Neuronal stem cell (in vitro differentiated cells): Measurements from ENCODE around the gene RWDD3.

Experiments
- DNase-seq: peaks from one replicate; pipeline ENCODE4 v3.0.0-alpha.2; 2013; ENCODE audit warnings: low spot score
- H2AFZ ChIP-seq: one replicate; pipeline ENCODE4 v1.6.1; 2013; ENCODE audit warnings: mild to moderate bottlenecking, low read length, inconsistent platforms
- H2AK5ac ChIP-seq: 2 replicates; pipeline ENCODE4 v1.6.1; 2013; ENCODE audit warnings: low read depth, mild to moderate bottlenecking, inconsistent platforms, low read length, moderate library complexity, mixed read lengths
- H2BK120ac ChIP-seq: 2 replicates; pipeline ENCODE4 v1.6.1; 2013; ENCODE audit warnings: low read depth, mild to moderate bottlenecking, inconsistent platforms, low read length, moderate library complexity, mixed read lengths
- H2BK12ac ChIP-seq: one replicate; pipeline ENCODE4 v1.6.1; 2013; ENCODE audit warnings: low read length, inconsistent platforms
- H2BK15ac ChIP-seq: 2 replicates; pipeline ENCODE4 v1.6.1; 2013; ENCODE audit warnings: mild to moderate bottlenecking, low read length, inconsistent platforms, mixed read lengths
- H2BK5ac ChIP-seq: one replicate; pipeline ENCODE4 v1.6.1; 2013; ENCODE audit warnings: inconsistent platforms, mild to moderate bottlenecking, low read length, moderate library complexity
- H3K14ac ChIP-seq: one replicate; pipeline ENCODE4 v1.6.1; 2013; ENCODE audit warnings: low read length, inconsistent platforms
- H3K18ac ChIP-seq: 2 replicates; pipeline ENCODE4 v1.6.1; 2013; ENCODE audit warnings: low read length, inconsistent platforms
- H3K23ac ChIP-seq: 2 replicates; pipeline ENCODE4 v1.6.1; 2013; ENCODE audit warnings: low read depth, mild to moderate bottlenecking, mixed read lengths, low read length, inconsistent platforms; ENCODE audit not compliant: poor library complexity
- H3K27ac ChIP-seq: replicated peaks from 3 replicates; pipeline ENCODE4 v1.5.1; 2013; ENCODE audit warnings: low read length, inconsistent platforms
- H3K27me3 ChIP-seq, 3 experiments: 2 replicates each; pipeline ENCODE4 v1.6.1; 2013; ENCODE audit warnings: low read length in 3 of 3, mild to moderate bottlenecking in 2 of 3, inconsistent platforms in 1 of 3, low read depth in 1 of 3, mixed read lengths in 1 of 3, moderate library complexity in 1 of 3; ENCODE audit not compliant: control insufficient read depth in 3 of 3, insufficient read depth in 3 of 3
- H3K36me3 ChIP-seq, 2 donors: replicated peaks in 1 of 2; 2 replicates each; pipeline ENCODE4 v1.6.1; 2013; ENCODE audit warnings: low read length in 2 of 2; ENCODE audit not compliant: control insufficient read depth in 2 of 2, insufficient read depth in 2 of 2
- H3K4ac ChIP-seq: 2 replicates; pipeline ENCODE4 v1.6.1; 2013; ENCODE audit warnings: inconsistent platforms, mild to moderate bottlenecking, low read length, moderate library complexity
- H3K4me1 ChIP-seq, 2 donors: 1 replicate in 1 of 2; 2 replicates in 1 of 2; pipeline ENCODE4 v1.6.1; 2013; ENCODE audit warnings: low read length in 2 of 2, low read depth in 1 of 2; ENCODE audit not compliant: control insufficient read depth in 2 of 2, insufficient read depth in 1 of 2
- H3K4me2 ChIP-seq: one replicate; pipeline ENCODE4 v1.6.1; 2013; ENCODE audit warnings: mild to moderate bottlenecking, low read length, inconsistent platforms; ENCODE audit not compliant: insufficient read depth, poor library complexity, severe bottlenecking
- H3K4me3 ChIP-seq, 2 donors: 2 replicates each; pipeline ENCODE4 v1.5.1; 2013; ENCODE audit warnings: low read length in 2 of 2, mild to moderate bottlenecking in 2 of 2, inconsistent platforms in 1 of 2, moderate library complexity in 1 of 2
- H3K79me1 ChIP-seq: one replicate; pipeline ENCODE4 v1.6.1; 2013; ENCODE audit warnings: low read depth, mild to moderate bottlenecking, inconsistent platforms, low read length, moderate library complexity
- H3K9ac ChIP-seq: one replicate; pipeline ENCODE4 v1.6.1; 2013; ENCODE audit warnings: mild to moderate bottlenecking, low read depth, low read length, inconsistent platforms; ENCODE audit not compliant: poor library complexity
- H3K9me3 ChIP-seq, 2 donors: replicated peaks in 1 of 2; 2 replicates each; pipeline versions ENCODE3 to v1.6.1; 2013; ENCODE audit warnings: low read length in 2 of 2, mild to moderate bottlenecking in 2 of 2, inconsistent platforms in 1 of 2, low read depth in 1 of 2, mixed read lengths in 1 of 2, moderate library complexity in 1 of 2; ENCODE audit not compliant: control insufficient read depth in 2 of 2, insufficient read depth in 1 of 2
- H4K8ac ChIP-seq: one replicate; pipeline ENCODE4 v1.6.1; 2013; ENCODE audit warnings: low read depth, mild to moderate bottlenecking, inconsistent platforms, low read length, moderate library complexity
- H4K91ac ChIP-seq: one replicate; pipeline ENCODE4 v1.6.1; 2013; ENCODE audit warnings: low read length, low read depth, mild to moderate bottlenecking, inconsistent platforms; ENCODE audit not compliant: poor library complexity
- WGBS, 2 donors: extraction: QIAGEN DNeasy Blood & Tissue Kit; methylation state at CpG; one replicate each; pipeline ENCODE4 v1.1.7; 2013; ENCODE audit warnings: missing lambda C conversion rate in 2 of 2, mixed read lengths in 1 of 2; ENCODE audit not compliant: insufficient read length in 2 of 2, insufficient replicate concordance in 1 of 2; ENCODE audit errors: extremely low coverage in 2 of 2; 5-methylcytosine and 5-hydroxymethylcytosine counted together

The RWDD3 gene

GRCh38 chr1:95286479-95286878, 52.5 kb downstream of the RWDD3 start:
- WGBS, 2 donors = no CpG with 5 or more reads among the region's 5 CpGs
- Histone ChIP-seq H3K36me3 (no peaks in the 10 kb centered on the region), H2AK5ac (no peak overlapping the region), H3K9ac (no peak overlapping the region), H3K4ac (no peak overlapping the region), H3K27ac (no peak overlapping the region), H3K18ac (no peak overlapping the region), H2AFZ (peak overlapping the region; percentile 40), H3K4me3 (no peak overlapping the region), H2BK15ac (no peak overlapping the region), H3K14ac (no peak overlapping the region), H4K8ac (no peak overlapping the region), H3K4me2 (no peak overlapping the region), H3K4me1 (peaks cover 0 to 2% of the 10 kb centered on the region in 2 donors), H2BK12ac (no peak overlapping the region), H3K23ac (no peak overlapping the region), H3K79me1 (no peaks in the 10 kb centered on the region), H4K91ac (no peak overlapping the region), H2BK120ac (no peak overlapping the region), H2BK5ac (no peak overlapping the region), H3K27me3 (peaks cover 0 to 3% (median 0%) of the 10 kb centered on the region in 3 experiments), H3K9me3 (peaks cover 0 to 1% of the 10 kb centered on the region in 2 donors)
- DNase-seq = no peak

- no peak overlapping the region for H2BK15ac ChIP-seq
- H3K4me1 ChIP-seq = peaks cover 0 to 2% of the 10 kb centered on the region in 2 donors
- no peak overlapping the region for H4K91ac ChIP-seq
- no peak overlapping the region for H2BK12ac ChIP-seq
- no peak overlapping the region for H3K27ac ChIP-seq
- H3K27me3 ChIP-seq = peaks cover 0 to 3% (median 0%) of the 10 kb centered on the region in 3 experiments
- H2BK5ac ChIP-seq = no peak overlapping the region
- DNase-seq = no peak
- no peak overlapping the region for H4K8ac ChIP-seq
- no peak overlapping the region for H2AFZ ChIP-seq
- H3K4ac ChIP-seq = no peak overlapping the region
- no peak overlapping the region for H3K18ac ChIP-seq
- no CpG with 5 or more reads among the region's 2 CpGs for WGBS, 2 donors
- H3K4me2 ChIP-seq = no peak overlapping the region
- H3K79me1 ChIP-seq = no peaks in the 10 kb centered on the region
- H3K4me3 ChIP-seq = no peak overlapping the region
- H2BK120ac ChIP-seq = no peak overlapping the region
- H3K36me3 ChIP-seq = no peaks in the 10 kb centered on the region
- H3K14ac ChIP-seq = no peak overlapping the region
- H3K23ac ChIP-seq = no peak overlapping the region
- no peak overlapping the region for H3K9ac ChIP-seq
- no peak overlapping the region for H2AK5ac ChIP-seq
- peaks cover 0 to 1% of the 10 kb centered on the region in 2 donors for H3K9me3 ChIP-seq
Observed at GRCh38 chr1:95287081-95287480, 53.1 kb downstream of the RWDD3 start.

- H3K4ac ChIP-seq = no peak overlapping the region
- no peak overlapping the region for H3K23ac ChIP-seq
- H2BK15ac ChIP-seq = no peak overlapping the region
- H2BK12ac ChIP-seq = no peak overlapping the region
- no peak overlapping the region for H4K8ac ChIP-seq
- H3K27me3 ChIP-seq = peaks cover 0 to 3% (median 0%) of the 10 kb centered on the region in 3 experiments
- no peak for DNase-seq
- no peak overlapping the region for H2AFZ ChIP-seq
- no peak overlapping the region for H3K9ac ChIP-seq
- peaks cover 0 to 1% of the 10 kb centered on the region in 2 donors for H3K9me3 ChIP-seq
- H3K36me3 ChIP-seq = no peaks in the 10 kb centered on the region
- H3K79me1 ChIP-seq = no peaks in the 10 kb centered on the region
- no peak overlapping the region for H2BK120ac ChIP-seq
- H3K14ac ChIP-seq = no peak overlapping the region
- no peak overlapping the region for H3K18ac ChIP-seq
- no peak overlapping the region for H3K4me3 ChIP-seq
- H3K4me1 ChIP-seq = peaks cover 0 to 2% of the 10 kb centered on the region in 2 donors
- no peak overlapping the region for H3K4me2 ChIP-seq
- no peak overlapping the region for H3K27ac ChIP-seq
- no peak overlapping the region for H4K91ac ChIP-seq
- no peak overlapping the region for H2BK5ac ChIP-seq
- WGBS, 2 donors = no CpG with 5 or more reads among the region's 2 CpGs
- no peak overlapping the region for H2AK5ac ChIP-seq
Observed at GRCh38 chr1:95287825-95288224, 53.8 kb downstream of the RWDD3 start.
